HFFc6 (cell line): ENCODE results near the gene RTN1. TPM values are rescaled to one million over a fixed set of nuclear protein-coding genes. Genes with fewer than 3 reads are reported as not detected.

ENCODE experiments used
- DNase-seq: peaks from one replicate; pipeline ENCODE4 v3.0.0-alpha.2; 2018
- H3K27ac Mint-ChIP-seq: 2 replicates; pipeline ENCODE4 v1.8.0; 2020; ENCODE audit warnings: mild to moderate bottlenecking, mixed read lengths
- H3K27me3 Mint-ChIP-seq: 2 replicates; pipeline ENCODE4 v1.8.0; 2021; ENCODE audit warnings: mild to moderate bottlenecking, moderate library complexity, mixed read lengths; ENCODE audit not compliant: insufficient read depth
- H3K36me3 Mint-ChIP-seq: 2 replicates; pipeline ENCODE4 v1.8.0; 2021; ENCODE audit warnings: low read depth, mixed read lengths
- H3K4me1 Mint-ChIP-seq: 2 replicates; pipeline ENCODE4 v1.8.0; 2020; ENCODE audit warnings: low read depth, mixed read lengths
- H3K4me3 Mint-ChIP-seq: 2 replicates; pipeline ENCODE4 v1.8.0; 2020; ENCODE audit warnings: mild to moderate bottlenecking, moderate library complexity, mixed read lengths
- H3K9me3 Mint-ChIP-seq: 2 replicates; pipeline ENCODE4 v1.8.0; 2020; ENCODE audit warnings: mild to moderate bottlenecking, mixed read lengths
- total RNA-seq, 6 experiments: library from RNA; stranded (reverse); fragmentation: NEBNext Ultra II Directional; extraction: Animal tissue kit (Norgen Biotek cat#: 25700); gene quantifications; 2 replicates in 1 of 6; 3 replicates in 5 of 6; pipeline ENCODE4 v1.2.3, GENCODE V29; 2021
- TF ChIP-seq, protein P1 (sequence below): fragments of 200-600 bp; sonication (generic); IDR thresholded peaks from 2 replicates; pipeline ENCODE4 v1.5.0; 2021; ENCODE audit warnings: antibody characterized with exemption, mild to moderate bottlenecking

The RTN1 gene
- total RNA-seq, 6 experiments from 2014 or later: 0.07 to 0.17 TPM; not detected in 4

DNA sequence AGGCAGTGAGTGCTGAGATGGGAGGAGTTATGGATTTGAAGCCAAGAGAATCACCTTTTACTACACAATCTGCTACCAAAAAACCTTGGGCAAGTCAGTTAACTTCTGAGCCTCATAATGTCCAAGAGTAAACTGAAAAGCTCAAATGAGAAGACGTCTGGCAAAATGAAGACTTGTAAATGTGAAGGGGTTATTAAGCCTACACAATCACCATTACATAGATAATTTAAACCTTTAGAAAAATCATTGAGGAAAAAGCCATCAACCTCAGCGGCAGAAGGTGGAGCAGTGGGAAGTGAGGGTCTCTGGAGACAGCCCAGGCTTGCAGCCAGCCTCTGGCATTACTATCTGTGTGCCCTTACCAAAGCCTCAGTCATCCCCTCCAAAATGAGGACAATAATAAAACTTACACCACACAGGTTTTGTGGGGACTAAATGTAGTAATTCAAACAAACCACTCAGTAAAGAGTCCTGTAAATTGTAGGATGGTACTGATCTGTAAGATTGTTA lies 243.5 kb downstream of the RTN1 start:
- no peaks in the 10 kb centered on the region; the same call in 1 of the 2 replicates for H3K27me3 Mint-ChIP-seq
- H3K4me1 Mint-ChIP-seq: no peaks in the 10 kb centered on the region
- no peaks in the 10 kb centered on the region for H3K36me3 Mint-ChIP-seq
- no peak overlapping the region for H3K4me3 Mint-ChIP-seq
- no peak for DNase-seq
- H3K9me3 Mint-ChIP-seq: no peaks in the 10 kb centered on the region
- no peak overlapping the region for H3K27ac Mint-ChIP-seq
- TF ChIP-seq, protein P1, sequence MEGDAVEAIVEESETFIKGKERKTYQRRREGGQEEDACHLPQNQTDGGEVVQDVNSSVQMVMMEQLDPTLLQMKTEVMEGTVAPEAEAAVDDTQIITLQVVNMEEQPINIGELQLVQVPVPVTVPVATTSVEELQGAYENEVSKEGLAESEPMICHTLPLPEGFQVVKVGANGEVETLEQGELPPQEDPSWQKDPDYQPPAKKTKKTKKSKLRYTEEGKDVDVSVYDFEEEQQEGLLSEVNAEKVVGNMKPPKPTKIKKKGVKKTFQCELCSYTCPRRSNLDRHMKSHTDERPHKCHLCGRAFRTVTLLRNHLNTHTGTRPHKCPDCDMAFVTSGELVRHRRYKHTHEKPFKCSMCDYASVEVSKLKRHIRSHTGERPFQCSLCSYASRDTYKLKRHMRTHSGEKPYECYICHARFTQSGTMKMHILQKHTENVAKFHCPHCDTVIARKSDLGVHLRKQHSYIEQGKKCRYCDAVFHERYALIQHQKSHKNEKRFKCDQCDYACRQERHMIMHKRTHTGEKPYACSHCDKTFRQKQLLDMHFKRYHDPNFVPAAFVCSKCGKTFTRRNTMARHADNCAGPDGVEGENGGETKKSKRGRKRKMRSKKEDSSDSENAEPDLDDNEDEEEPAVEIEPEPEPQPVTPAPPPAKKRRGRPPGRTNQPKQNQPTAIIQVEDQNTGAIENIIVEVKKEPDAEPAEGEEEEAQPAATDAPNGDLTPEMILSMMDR: no peak

DNA sequence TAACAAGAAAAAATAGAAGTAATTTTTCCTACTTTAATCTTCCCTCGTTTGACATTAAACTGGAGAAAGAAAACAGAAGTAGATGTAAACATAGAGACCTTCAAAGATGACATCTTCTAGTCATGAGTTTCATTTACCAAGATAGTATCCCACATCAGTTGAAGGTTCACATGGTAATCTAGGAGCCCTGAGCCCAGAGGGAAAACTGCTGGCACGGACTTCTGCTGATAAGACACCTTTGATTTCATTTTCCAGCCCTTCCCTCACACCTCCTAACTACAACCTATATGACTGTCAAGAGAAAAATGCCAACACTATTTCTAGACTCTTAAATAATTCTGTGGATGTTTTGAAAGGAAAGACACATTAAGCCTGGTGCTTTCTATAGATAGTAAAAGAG lies 247.9 kb downstream of the RTN1 start:
- Mint-ChIP-seq H3K4me1 (no peaks in the 10 kb centered on the region), H3K27me3 (no peaks in the 10 kb centered on the region), H3K36me3 (no peaks in the 10 kb centered on the region), H3K27ac (no peak overlapping the region), H3K4me3 (no peak overlapping the region), H3K9me3 (no peaks in the 10 kb centered on the region; the same call in 1 of the 2 replicates)
- TF ChIP-seq, protein P1: no peak
- no peak for DNase-seq

DNA sequence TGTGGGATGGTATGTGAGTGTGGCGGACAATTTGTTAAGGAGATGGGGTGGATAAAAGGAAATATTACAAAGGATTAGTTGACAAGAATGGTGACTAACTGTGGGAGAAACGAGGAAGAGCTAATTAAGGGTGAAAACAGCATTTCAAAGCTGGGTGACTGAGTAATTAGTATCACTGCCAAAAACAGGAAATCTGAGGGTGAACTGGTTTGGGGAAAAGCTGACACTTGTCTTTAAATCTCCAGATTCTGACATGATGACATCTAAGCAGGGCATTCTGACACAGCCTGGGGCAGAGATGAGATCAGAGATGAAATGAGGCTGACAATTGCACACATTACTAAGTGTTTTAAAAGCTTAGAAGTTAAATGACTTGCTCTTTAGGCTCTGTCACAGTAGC lies 251.5 kb downstream of the RTN1 start:
- no peak for DNase-seq
- Mint-ChIP-seq H3K4me1 (no peaks in the 10 kb centered on the region), H3K36me3 (no peaks in the 10 kb centered on the region), H3K9me3 (no peaks in the 10 kb centered on the region; the same call in 1 of the 2 replicates), H3K27ac (no peak overlapping the region), H3K27me3 (no peaks in the 10 kb centered on the region; the same call in 1 of the 2 replicates), H3K4me3 (no peak overlapping the region)
- TF ChIP-seq, protein P1: no peak

DNA sequence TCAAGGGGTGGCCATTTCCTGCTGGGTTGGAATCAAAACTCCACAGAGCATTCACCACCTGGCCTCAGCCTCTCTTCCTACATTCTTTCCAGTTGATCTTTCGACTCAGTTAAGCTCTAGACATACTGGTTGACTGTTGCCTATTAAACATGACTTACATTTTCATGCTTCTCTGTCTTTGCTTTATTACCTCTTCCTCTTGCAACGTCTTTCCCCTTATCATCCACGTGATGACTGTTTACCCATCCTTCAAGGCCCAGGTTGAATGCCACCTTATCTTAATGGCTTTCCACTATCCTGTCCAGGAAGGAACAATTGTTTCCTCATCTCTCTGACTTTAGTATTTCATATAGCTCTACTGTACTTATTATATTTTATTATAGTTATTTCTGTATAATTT lies 269.5 kb downstream of the RTN1 start:
- no peak for DNase-seq
- no peaks in the 10 kb centered on the region for H3K36me3 Mint-ChIP-seq
- H3K9me3 Mint-ChIP-seq: no peaks in the 10 kb centered on the region
- H3K27me3 Mint-ChIP-seq: peaks cover 3% of the 10 kb centered on the region
- H3K4me3 Mint-ChIP-seq: no peak overlapping the region
- no peak overlapping the region for H3K27ac Mint-ChIP-seq
- TF ChIP-seq, protein P1: no peak
- no peaks in the 10 kb centered on the region for H3K4me1 Mint-ChIP-seq

DNA sequence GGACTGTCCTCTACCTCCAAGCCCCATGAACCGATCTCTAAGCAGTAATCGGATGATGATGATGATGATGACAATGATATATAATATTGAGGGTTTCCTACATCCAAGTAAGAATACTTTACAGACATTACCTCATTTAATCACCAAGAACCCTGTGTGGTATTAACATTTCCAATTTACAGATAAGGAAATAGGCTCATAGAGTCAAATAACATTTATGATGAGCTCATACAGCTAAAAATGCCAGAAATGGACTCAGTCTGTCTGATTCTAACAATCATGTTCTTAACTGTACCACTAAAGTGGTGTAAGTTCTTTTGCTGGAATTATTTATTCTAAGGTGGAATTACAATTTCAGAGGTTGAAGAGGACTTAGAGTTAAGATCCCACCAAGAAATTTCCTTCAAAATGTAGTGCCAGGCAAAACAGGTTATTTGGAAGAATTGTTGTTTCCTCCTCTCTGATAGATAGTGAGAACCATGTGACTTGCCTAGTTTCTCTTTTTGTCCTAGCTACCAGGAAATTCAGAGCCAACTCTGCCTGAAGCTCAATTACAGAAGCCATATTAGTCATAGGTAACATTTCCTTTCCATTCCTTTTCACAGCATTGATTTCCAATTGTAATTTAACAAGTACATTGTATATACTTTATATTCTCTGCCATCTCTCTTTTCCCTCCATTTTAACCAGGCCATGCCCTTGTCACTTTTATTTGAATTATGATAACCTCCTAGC lies 270.2 kb downstream of the RTN1 start:
- H3K4me3 Mint-ChIP-seq: no peak overlapping the region
- H3K27ac Mint-ChIP-seq: no peak overlapping the region
- TF ChIP-seq, protein P1: no peak
- H3K9me3 Mint-ChIP-seq: no peaks in the 10 kb centered on the region
- no peaks in the 10 kb centered on the region for H3K36me3 Mint-ChIP-seq
- H3K4me1 Mint-ChIP-seq: no peaks in the 10 kb centered on the region
- H3K27me3 Mint-ChIP-seq: peaks cover 3% of the 10 kb centered on the region
- no peak for DNase-seq
